SIG-M5 treated with dmso at 0.1 percent for 504 hours (cell line): ENCODE results near the gene TAF4B.
"Not testable (repeated sequence)": the region's sequence is repeated elsewhere in the genome, so short reads cannot be mapped to it uniquely, and the experiment has no call there.

Source experiments
- DNase-seq: peaks from one replicate; lab custom pipeline; 2025; ENCODE audit not compliant: unreplicated experiment; lab: John Stamatoyannopoulos, UW

Gene TAF4B, protein sequence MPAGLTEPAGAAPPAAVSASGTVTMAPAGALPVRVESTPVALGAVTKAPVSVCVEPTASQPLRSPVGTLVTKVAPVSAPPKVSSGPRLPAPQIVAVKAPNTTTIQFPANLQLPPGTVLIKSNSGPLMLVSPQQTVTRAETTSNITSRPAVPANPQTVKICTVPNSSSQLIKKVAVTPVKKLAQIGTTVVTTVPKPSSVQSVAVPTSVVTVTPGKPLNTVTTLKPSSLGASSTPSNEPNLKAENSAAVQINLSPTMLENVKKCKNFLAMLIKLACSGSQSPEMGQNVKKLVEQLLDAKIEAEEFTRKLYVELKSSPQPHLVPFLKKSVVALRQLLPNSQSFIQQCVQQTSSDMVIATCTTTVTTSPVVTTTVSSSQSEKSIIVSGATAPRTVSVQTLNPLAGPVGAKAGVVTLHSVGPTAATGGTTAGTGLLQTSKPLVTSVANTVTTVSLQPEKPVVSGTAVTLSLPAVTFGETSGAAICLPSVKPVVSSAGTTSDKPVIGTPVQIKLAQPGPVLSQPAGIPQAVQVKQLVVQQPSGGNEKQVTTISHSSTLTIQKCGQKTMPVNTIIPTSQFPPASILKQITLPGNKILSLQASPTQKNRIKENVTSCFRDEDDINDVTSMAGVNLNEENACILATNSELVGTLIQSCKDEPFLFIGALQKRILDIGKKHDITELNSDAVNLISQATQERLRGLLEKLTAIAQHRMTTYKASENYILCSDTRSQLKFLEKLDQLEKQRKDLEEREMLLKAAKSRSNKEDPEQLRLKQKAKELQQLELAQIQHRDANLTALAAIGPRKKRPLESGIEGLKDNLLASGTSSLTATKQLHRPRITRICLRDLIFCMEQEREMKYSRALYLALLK

DNA sequence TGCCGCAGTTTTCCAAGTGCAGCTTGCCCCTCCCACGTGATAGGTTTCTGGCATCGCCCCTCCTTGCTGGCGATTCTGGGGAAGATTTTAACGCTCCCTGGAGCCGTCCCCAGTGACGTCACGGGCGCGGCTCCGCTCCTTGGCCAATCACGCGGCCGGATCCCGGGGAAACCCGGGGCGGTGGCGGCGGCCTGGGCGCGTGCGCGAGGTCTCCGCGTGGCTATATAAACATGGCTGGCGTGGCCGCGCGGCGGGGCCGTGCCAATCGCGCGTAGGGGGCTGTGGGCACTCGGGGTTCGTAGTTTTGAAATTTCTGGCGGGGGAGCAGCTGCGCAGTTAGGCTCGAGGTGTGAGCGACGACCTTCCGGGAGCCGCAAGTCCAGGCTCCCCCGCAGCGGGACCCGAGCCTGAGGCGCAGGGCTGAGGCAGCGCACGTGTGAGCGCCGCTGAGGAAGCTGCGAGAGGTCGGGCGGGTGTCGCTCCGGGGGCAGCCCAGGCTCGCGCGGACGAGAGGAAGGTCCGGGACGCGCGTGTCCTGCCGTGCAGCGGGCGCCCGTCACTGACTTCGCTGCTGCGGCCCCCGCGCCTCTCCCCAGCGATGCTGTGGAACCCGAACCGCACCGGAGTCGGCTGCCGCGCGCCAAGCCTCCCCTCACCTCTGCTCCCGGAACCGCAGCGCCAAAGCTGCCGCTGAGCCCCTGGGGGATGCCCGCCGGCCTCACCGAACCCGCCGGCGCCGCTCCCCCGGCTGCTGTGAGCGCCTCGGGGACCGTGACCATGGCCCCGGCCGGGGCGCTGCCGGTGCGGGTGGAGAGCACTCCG, at the start of gene TAF4B:
Gene TAF4B, plus strand, starts transcription at position 217 of the 822 bp plus-strand sequence. Its CDS starts 489 bp downstream, at position 706.
- DNase-seq = peak; percentile 86

GRCh38 chr18:26181343-26181826, 44.9 kb upstream of the TAF4B start:
- DNase-seq = no peak

- no peak for DNase-seq
Observed at GRCh38 chr18:26183395-26184112, 42.7 kb upstream of the TAF4B start.

DNA sequence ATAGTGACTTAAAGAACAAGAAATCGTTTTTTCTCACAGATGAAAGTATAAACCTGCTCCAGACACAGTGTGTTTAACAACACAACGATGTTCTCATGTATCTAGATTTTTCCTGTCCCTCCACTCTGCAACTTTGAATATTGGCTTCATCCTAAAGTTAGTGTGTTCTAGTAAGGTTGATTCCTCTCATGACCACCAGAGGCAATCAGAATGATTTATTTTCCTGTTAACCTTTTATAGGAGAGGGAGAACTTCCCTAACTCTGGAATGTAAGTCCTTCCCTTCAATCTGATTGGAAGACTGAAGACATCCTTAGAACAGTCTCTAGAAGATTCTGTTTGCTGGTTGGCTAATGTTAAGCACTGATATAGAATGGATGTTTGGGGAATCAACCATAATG, 41.0 kb upstream of the TAF4B start:
- no peak for DNase-seq

DNA sequence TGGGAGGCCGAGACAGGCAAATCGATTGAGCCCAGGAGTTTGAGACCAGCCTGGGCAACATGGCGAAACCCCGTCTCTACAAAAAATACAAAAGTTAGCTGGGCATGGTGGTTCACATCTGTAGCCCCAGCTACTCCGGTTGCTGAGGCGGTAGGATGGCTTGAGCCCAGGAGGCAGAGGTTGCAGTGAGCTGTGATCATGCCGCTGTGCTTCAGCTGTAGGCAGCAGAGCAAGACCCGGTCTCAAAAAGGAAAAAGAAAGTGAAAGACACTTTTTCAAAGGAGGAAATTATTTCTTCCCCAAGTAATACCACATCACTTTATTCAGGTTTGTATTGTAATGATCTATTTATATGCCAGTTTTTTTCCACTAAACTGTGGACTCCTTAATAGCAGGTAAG, 35.7 kb upstream of the TAF4B start:
- no peak for DNase-seq

GRCh38 chr18:26192233-26192632, 34.0 kb upstream of the TAF4B start:
- no peak for DNase-seq

GRCh38 chr18:26196605-26197004, 29.6 kb upstream of the TAF4B start:
- DNase-seq = no peak

GRCh38 chr18:26202001-26202400, 24.2 kb upstream of the TAF4B start:
- DNase-seq = not testable (repeated sequence)

GRCh38 chr18:26205318-26205717, 20.9 kb upstream of the TAF4B start:
- DNase-seq = no peak

GRCh38 chr18:26206488-26206887, 19.8 kb upstream of the TAF4B start:
- DNase-seq = no peak

- no peak for DNase-seq
Observed at GRCh38 chr18:26207937-26208336, 18.3 kb upstream of the TAF4B start.

DNA sequence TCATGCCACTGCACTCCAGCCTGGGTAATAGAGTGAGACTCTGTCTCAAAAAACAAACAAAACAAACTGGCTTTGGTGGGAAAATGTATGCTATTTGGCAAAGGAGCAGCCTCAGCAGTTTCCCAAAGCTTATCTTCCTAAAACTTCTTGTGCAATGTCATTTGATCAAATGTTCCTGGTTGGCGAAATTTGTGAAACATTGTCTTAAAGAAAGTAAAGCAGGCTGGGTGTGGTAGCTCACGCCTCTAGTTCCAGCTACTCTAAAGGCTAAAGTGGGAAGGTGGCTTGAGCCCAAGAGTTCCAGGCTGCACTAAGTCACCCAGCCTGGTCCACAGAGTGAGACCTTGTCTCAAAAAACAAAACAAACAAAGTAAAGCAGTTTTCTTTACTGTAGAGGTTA, 17.3 kb upstream of the TAF4B start:
- no peak for DNase-seq

- no peak for DNase-seq
Observed at GRCh38 chr18:26210147-26210546, 16.1 kb upstream of the TAF4B start.

- peak; percentile 8 for DNase-seq
Observed at GRCh38 chr18:26215247-26215970, 10.8 kb upstream of the TAF4B start.

DNA sequence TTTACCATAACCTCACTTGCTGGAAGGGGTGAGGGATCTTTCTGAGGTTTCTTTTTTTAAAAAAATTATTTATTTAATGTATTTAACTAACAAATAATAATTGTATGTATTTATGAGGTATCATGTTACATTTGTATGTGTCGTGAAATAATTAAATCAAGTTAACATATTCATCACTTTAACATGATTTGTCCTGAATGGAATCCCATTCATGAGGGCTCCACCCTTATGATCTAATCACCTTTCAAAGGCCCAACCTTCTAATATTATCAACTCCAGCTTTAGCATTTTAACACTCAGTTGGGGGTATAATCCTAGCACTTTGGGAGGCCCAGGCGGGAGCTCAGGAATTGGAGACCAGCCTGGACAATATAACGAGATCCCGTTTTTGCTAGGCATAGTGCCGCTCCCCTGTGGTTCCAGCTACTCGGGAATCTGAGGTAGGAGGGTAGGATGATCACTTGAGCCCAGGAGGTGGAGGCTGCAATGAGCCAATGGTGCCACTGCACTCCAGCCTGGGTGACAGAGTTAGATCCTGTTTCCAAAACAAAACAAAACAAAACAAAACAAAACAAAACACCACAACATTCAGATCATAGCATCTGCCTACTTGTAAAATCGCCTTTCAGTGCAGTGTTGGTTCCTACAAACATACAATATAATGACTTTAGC, 1.1 kb upstream of the TAF4B start:
- no peak for DNase-seq

- no peak for DNase-seq
Observed at GRCh38 chr18:26225915-26226228, 373 bp upstream of the TAF4B start.

- DNase-seq = peak; percentile 21
Observed at GRCh38 chr18:26227051-26227670, 916 bp downstream of the TAF4B start.

GRCh38 chr18:26228562-26229260, 2.5 kb downstream of the TAF4B start:
- no peak for DNase-seq
